KMS-11 (cell line): Measurements from ENCODE around the gene IL17RD.

Experiments
- H2AFZ ChIP-seq: fragments of 200-600 bp; sonication (generic); 2 replicates; pipeline ENCODE4 v1.6.1; 2016; ENCODE audit warnings: antibody characterized with exemption, mixed run types, low read depth
- H3K27ac ChIP-seq: fragments of 200-600 bp; sonication (generic); 2 replicates; pipeline ENCODE4 v1.6.1; 2016; ENCODE audit warnings: mild to moderate bottlenecking, mixed run types
- H3K27me3 ChIP-seq: fragments of 200-600 bp; sonication (generic); 2 replicates; pipeline ENCODE4 v1.6.1; 2017; ENCODE audit warnings: mild to moderate bottlenecking, low read depth, mixed run types, moderate library complexity; ENCODE audit not compliant: insufficient read depth
- H3K36me3 ChIP-seq: fragments of 200-600 bp; sonication (generic); 2 replicates; pipeline ENCODE4 v1.6.1; 2017; ENCODE audit warnings: mild to moderate bottlenecking, mixed run types; ENCODE audit not compliant: insufficient read depth
- H3K4me1 ChIP-seq: fragments of 200-600 bp; sonication (generic); 2 replicates; pipeline ENCODE4 v1.6.1; 2016; ENCODE audit warnings: mild to moderate bottlenecking, low read depth, mixed run types; ENCODE audit not compliant: poor library complexity, severe bottlenecking
- H3K4me2 ChIP-seq: fragments of 200-600 bp; sonication (generic); 2 replicates; pipeline ENCODE4 v1.7.0; 2016; ENCODE audit warnings: mild to moderate bottlenecking, mixed run types
- H3K4me3 ChIP-seq: fragments of 200-600 bp; sonication (generic); IDR thresholded peaks from 2 replicates; pipeline ENCODE4 v1.6.1; 2017; ENCODE audit warnings: low read depth, low read length, mixed read lengths; ENCODE audit not compliant: insufficient read depth
- H3K79me2 ChIP-seq: fragments of 200-600 bp; sonication (generic); 2 replicates; pipeline ENCODE4 v1.6.1; 2016; ENCODE audit warnings: low read depth, mixed run types; ENCODE audit not compliant: insufficient read depth
- H3K9ac ChIP-seq: fragments of 200-600 bp; sonication (generic); 2 replicates; pipeline ENCODE4 v1.6.1; 2016; ENCODE audit warnings: mild to moderate bottlenecking, mixed run types
- H4K20me1 ChIP-seq: fragments of 200-600 bp; sonication (generic); 2 replicates; pipeline ENCODE4 v1.6.1; 2016; ENCODE audit warnings: mild to moderate bottlenecking, mixed run types; ENCODE audit not compliant: insufficient read depth
- TF ChIP-seq, protein P1 (sequence below): fragments of 200-600 bp; sonication (generic); conservative IDR thresholded peaks from 2 replicates; pipeline ENCODE4 v1.6.1; 2017; ENCODE audit warnings: low read depth, mild to moderate bottlenecking, antibody characterized with exemption, low read length, moderate library complexity, mixed read lengths

IL17RD gene

DNA sequence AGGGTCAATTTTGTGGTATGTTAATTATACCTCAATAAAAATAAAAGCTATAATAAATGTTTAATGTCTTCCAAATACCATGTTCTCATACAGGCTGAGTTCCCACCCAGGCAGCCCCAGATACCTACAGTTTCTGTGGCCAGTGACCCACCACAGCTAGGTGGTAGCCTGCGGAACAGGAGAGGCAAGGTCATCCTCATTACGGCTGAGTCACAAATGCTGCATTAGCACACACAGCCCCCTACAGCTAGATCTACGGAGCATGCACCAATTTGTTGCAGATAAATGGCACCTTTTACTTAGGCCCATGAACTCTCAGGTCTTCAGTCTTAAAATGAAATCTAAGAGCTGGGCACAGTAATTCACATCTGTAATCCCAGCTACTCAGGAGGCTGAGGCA lies 99.6 kb downstream of the IL17RD start:
- TF ChIP-seq, protein P1, sequence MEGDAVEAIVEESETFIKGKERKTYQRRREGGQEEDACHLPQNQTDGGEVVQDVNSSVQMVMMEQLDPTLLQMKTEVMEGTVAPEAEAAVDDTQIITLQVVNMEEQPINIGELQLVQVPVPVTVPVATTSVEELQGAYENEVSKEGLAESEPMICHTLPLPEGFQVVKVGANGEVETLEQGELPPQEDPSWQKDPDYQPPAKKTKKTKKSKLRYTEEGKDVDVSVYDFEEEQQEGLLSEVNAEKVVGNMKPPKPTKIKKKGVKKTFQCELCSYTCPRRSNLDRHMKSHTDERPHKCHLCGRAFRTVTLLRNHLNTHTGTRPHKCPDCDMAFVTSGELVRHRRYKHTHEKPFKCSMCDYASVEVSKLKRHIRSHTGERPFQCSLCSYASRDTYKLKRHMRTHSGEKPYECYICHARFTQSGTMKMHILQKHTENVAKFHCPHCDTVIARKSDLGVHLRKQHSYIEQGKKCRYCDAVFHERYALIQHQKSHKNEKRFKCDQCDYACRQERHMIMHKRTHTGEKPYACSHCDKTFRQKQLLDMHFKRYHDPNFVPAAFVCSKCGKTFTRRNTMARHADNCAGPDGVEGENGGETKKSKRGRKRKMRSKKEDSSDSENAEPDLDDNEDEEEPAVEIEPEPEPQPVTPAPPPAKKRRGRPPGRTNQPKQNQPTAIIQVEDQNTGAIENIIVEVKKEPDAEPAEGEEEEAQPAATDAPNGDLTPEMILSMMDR, result no peak
- Histone ChIP-seq H3K9ac (no peak overlapping the region), H4K20me1 (no peaks in the 10 kb centered on the region), H3K4me2 (no peak overlapping the region), H3K4me3 (no peak overlapping the region), H3K27ac (no peak overlapping the region), H3K27me3 (no peaks in the 10 kb centered on the region), H2AFZ (no peak overlapping the region), H3K79me2 (no peaks in the 10 kb centered on the region), H3K36me3 (no peaks in the 10 kb centered on the region), H3K4me1 (no peaks in the 10 kb centered on the region)

DNA sequence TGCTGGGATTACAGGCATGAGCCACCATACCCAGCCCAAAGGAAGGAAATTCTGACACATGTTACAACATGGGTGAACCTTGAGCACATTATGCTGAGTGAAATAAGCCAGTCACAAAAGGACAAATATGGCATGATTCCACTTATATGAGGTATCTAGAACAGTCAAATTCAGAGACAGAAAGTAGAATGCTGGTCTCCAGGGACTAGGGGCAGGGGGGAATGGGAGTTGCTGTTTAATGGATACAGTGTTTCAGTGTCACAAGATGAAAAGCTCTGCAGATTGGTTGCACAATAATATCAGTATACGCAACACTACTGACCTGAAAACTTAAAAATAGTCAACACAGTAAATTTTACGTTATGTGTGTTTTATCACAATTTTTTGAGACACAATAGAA lies 100.6 kb downstream of the IL17RD start:
- Histone ChIP-seq H3K4me2 (no peak overlapping the region), H4K20me1 (no peaks in the 10 kb centered on the region), H3K79me2 (no peaks in the 10 kb centered on the region), H3K4me1 (no peaks in the 10 kb centered on the region), H3K27me3 (no peaks in the 10 kb centered on the region), H2AFZ (no peak overlapping the region), H3K4me3 (no peak overlapping the region), H3K36me3 (no peaks in the 10 kb centered on the region), H3K27ac (no peak overlapping the region), H3K9ac (no peak overlapping the region)
- TF ChIP-seq, protein P1, result no peak

DNA sequence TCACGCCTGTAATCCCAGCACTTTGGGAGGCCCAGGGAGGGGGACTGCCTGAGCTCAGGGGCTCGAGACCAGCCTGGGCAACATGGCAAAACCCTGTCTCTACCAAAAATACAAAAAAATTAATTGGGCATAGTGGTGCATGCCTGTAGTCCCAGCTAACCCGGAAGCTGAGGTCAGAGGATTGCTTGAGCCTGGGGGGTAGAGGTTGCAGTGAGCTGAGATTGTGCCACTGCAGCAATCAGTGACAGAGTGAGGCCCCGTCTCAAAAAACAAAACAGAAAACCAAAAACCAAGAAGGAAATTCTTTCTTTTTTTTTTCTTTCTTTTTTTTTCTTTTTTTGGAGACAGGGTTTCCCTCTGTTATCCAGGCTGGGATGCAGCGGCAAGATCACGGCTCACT lies 101.2 kb downstream of the IL17RD start:
- no peaks in the 10 kb centered on the region for H3K4me1 ChIP-seq
- no peak overlapping the region for H3K4me2 ChIP-seq
- H2AFZ ChIP-seq, result no peak overlapping the region
- H3K9ac ChIP-seq, result no peak overlapping the region
- H3K79me2 ChIP-seq, result no peaks in the 10 kb centered on the region
- H4K20me1 ChIP-seq, result no peaks in the 10 kb centered on the region
- H3K36me3 ChIP-seq, result no peaks in the 10 kb centered on the region
- no peak overlapping the region for H3K4me3 ChIP-seq
- no peaks in the 10 kb centered on the region for H3K27me3 ChIP-seq
- TF ChIP-seq, protein P1, result no peak
- no peak overlapping the region for H3K27ac ChIP-seq

DNA sequence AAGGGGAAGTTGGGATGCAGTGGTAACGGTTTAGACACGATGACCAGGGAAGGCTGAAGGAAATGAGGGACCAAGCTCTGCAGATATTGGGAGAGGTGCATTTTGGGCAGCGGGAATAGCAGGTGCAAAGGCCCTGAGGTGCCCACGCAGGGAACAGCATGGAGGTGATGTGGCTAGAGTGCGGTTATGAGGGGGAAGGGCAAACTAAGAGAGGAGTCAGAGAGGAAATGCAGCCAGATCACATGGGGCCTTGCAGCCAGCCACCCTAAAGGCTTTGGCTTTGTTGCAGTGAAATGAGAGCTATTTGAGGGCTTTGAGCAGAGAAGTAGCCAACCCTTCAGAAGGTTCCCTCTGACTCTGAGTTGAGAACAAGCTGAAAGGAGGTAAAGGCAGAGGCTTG lies 102.1 kb downstream of the IL17RD start:
- Histone ChIP-seq H3K27me3 (no peaks in the 10 kb centered on the region), H2AFZ (no peak overlapping the region), H3K4me3 (no peak overlapping the region), H4K20me1 (no peaks in the 10 kb centered on the region), H3K36me3 (no peaks in the 10 kb centered on the region), H3K4me2 (no peak overlapping the region), H3K27ac (no peak overlapping the region), H3K79me2 (no peaks in the 10 kb centered on the region), H3K4me1 (no peaks in the 10 kb centered on the region), H3K9ac (no peak overlapping the region)
- TF ChIP-seq, protein P1, result no peak
